Astrocyte (in vitro differentiated cells and primary cell): ENCODE measurements around the gene PCNX4.

Source experiments
- CTCF ChIP-seq: IDR thresholded peaks from 2 replicates; pipeline ENCODE4 v1.5.1; 2011; ENCODE audit warnings: low read depth, mild to moderate bottlenecking, inconsistent platforms, low read length, moderate library complexity; ENCODE audit not compliant: insufficient read depth
- EZH2 ChIP-seq: IDR thresholded peaks from 2 replicates; pipeline ENCODE4 v1.6.1; 2012; ENCODE audit warnings: mild to moderate bottlenecking, low read length, inconsistent platforms; ENCODE audit not compliant: insufficient read depth

- TF ChIP-seq CTCF (no peak), EZH2 (no peak)
Observed at GRCh38 chr14:60114881-60115280, 23.2 kb downstream of the PCNX4 start.
